HG02870 (cell line): ENCODE data around the gene TSPEAR.

Experiments
- ATAC-seq: cut with Tn5 transposase; IDR thresholded peaks from one replicate; pipeline ENCODE4 v1.9.1; 2021; ENCODE audit warnings: mild to moderate bottlenecking, moderate library complexity; ENCODE audit not compliant: unreplicated experiment

Gene TSPEAR

GRCh38 chr21:44478801-44479167, 232.6 kb downstream of the TSPEAR start:
- no peak for ATAC-seq

DNA sequence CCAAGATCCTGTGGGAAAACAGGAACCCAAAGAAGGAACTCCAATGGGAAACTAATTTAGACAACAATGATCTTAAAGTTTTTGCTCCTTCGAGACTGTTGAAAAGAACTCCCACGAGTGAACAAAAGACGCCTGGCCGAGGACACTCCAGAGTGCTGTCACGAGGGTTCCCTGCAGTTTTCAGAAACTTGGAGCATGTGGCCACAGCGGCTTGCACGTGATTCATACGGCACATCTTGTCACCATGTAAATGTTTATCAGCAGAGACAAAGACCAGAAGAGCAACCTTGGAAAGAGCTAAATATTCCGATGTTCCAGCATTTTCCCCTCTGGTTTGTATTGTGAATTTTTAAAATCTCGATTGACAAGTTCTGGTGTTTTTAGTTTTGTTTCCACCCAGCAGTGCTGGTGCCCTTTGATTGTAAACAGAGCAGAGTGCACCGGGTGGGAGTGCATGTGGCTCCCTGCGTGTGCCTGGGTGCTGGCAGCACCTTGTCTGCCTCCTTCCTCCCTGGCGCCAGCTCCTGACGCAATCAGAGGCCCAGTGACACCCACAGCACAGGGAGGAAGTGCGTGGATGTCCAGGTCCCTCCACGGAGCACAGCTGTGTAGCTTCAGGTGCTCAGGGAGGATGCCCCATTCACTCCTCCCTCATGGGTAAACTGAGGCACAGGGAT, 233.1 kb downstream of the TSPEAR start:
- ATAC-seq = no peak

DNA sequence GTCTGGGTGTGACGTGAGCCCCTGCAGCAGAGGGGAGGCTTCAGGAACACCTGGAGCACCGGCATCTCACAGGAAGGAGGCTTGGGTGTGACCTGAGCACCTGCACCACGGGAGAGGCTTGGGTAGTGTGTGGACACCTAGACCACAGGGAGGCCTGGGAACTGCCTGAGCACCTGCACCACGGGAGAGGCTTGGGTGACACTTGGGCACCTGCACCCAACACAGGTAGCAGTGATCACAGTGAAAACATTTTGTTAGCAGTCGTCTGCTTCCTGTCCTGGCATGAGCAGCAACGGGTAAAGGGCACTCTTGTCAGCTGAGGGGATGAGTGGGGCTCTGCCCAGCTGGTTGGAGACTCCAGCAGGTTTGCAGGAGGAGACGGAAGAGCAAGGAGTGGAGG, 233.7 kb downstream of the TSPEAR start:
- no peak for ATAC-seq

GRCh38 chr21:44477131-44477530, 234.2 kb downstream of the TSPEAR start:
- no peak for ATAC-seq

DNA sequence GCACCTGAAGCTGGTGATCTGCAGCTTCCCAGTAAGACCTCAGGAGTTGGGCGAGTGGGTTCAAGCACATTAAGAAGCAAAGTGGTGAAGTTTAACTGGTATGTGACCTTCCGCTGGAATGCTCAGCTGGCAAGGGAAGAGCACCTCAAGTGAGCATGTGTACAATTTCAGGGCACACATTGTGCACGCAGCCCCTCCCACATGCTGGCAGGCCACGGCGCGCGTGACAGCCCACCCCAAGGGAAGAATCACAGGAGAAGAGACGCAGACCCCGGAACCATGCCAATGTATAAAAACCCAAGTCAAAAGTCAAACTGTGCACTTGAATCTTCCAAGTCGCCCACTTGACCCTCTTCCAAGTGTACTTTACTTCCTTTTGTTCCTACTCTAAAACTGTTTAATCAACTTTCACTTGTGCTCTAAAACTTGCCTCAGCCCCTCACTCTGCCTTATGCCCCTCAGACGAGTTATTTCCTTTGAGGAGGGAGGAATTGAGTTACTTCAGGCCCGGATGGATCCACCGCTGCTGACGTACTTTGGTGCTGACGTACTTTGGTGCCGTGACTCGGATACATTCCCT, 236.0 kb downstream of the TSPEAR start:
- ATAC-seq = no peak

GRCh38 chr21:44473915-44474555, 237.3 kb downstream of the TSPEAR start:
- ATAC-seq = no peak

- no peak for ATAC-seq
Measured at GRCh38 chr21:44471996-44472395, 239.4 kb downstream of the TSPEAR start.

DNA sequence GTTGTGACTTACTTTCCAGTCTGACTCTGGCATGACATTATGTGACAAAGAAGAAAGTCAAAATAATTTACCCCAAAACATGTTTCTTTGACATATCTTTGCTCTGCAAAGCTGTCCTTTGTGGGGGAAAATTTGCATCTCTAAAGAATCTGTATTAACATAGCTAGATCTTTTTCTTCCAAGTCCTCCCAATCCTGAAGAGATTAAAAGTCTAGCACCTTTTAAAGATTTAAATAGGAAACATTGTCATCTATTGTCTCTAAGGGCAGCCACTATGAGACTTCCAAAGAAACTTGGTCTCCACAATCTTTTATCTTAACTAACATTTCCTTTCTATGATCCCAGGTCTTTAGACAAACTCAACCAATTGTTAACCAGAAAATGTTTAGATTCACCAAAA, 240.0 kb downstream of the TSPEAR start:
- no peak for ATAC-seq

DNA sequence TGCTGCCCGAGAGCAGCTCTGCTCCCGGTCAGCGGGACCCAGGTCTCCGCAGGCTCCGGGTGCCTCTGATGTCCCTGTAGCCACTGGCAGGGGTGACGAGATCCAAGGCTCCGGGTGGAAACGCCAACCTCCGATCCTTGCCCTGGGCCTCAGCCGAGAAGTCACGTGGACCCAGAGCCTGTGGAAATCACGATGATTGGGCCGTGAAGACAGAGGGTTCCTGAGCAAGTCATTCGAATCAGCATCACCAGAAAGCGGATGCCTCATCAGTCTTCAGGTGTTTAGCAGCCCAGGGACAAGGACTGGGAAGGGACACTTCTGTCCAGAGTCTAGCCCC, 243.5 kb downstream of the TSPEAR start:
- ATAC-seq = no peak

GRCh38 chr21:44466996-44467858, 244.1 kb downstream of the TSPEAR start:
- ATAC-seq = no peak

- ATAC-seq = no peak
Measured at GRCh38 chr21:44466351-44466954, 244.9 kb downstream of the TSPEAR start.

DNA sequence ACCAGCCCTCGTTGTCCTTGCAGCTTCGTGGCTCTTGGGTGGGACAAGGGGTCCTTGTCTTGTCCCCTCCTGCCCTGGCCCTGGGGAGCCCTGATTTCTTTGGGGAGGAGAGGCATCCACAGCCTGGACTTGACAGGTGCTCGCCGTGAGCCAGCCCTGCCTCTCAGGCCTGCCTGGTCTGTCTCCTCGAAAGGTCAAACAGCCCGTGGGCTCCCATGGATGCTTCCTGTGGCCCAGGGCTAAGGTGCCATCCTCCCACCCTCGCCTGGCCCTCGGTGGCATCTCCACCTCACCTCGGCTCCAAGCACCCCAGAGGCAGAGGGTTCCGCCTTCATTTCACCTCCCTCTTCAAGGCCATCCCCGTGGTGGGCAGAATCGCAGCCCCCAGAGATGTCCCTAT, 247.0 kb downstream of the TSPEAR start:
- no peak for ATAC-seq

DNA sequence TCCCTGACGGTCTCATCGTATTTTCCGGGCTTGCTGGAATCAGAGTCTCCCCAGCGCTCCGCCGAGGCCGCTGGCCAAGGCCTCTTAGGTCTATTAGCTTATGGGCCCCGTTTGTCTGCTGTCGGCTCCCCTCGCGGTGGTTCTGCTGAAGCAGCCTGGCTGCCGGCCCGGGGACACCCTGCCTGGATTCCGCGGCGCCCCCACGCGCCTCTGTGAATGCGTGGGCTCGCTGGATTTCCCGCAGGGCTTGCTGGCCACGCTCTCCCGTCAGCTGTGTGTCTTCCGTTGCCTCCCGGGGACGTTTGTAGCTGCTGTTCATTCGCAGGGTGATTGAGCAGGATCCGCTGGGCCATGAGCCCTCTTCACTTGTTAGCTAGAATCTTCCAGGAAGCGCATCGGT, 247.6 kb downstream of the TSPEAR start:
- no peak for ATAC-seq

DNA sequence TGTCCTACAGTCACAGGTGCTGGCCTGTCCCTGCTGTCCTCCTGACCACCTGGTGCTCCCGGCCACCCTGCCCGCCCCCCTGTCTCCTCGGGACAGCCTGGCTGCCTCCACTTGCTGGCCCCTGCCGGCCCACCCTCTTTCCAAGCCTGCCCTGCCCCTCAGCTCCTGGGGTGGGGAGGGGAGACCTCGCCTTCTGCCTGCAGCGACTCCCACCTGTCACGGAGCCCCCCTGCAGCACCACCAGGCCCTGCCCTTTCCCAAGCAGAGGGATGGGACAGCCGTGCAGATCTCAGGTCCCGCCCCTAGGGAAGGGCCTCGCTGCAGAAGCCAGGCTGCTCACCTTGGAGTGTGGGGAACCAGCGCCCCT, 248.6 kb downstream of the TSPEAR start:
- ATAC-seq = no peak

GRCh38 chr21:44462086-44462833, 249.1 kb downstream of the TSPEAR start:
- ATAC-seq = no peak

DNA sequence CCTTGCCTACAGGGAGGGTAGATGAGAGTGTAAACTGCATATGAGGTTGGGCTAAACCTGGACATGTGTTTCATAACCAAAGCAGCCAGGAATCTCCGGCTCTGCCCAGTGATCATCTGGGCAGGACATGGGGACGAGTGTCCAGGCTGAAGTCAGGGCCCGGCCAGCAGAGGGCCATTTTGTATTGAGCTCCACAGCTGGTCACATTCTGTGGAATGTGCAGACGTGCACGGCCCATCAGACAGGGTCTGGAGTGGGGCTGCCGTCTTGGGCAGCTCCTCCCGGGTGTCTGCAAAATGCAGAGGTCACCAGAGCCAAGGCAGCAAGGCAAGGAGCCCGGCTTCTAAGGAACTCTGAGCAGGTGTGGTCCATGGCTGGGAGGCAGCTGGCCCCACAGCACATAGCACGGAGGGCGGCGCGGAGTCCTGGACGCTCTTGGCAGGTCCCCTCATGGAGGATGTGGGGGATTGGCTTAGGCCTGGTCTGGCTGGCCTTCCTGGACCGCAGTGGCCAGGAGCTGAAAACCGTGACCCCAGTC, 249.8 kb downstream of the TSPEAR start:
- ATAC-seq = no peak

DNA sequence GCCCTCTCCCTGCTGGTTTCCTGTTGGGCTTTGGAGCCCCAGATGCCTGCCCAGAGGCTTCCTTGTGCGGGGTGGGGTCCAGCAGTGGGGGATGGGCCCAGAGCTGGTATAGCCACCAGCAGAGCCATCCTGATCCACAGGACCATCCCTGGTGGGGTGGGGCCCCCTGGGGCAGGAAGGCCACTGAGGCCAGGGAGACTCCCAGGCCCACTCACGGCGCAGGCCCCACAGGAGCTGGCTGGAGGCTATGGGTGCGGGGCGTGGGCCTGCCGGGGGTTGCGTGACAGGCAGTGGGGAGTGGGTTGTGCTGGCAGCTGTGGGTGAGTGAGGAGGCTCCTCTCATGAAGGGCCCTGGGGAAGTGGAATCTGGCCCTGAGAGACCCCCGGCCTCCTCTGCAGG, 250.4 kb downstream of the TSPEAR start:
- ATAC-seq = no peak

DNA sequence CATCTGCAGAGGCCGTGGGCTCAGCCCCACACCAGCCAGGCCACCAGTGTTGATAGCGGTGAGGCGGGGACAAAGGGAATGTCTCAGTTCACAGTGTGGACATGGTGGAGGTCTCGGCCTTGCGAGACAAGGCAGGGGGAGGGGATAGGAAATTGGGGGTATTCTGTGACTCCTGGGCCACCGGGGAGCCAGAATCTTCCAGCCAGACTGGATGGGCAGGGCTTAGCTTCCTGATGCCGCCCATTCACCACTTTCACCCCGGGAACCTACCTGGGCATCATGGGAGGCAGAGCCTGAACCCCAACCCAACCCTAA, 251.0 kb downstream of the TSPEAR start:
- no peak for ATAC-seq

DNA sequence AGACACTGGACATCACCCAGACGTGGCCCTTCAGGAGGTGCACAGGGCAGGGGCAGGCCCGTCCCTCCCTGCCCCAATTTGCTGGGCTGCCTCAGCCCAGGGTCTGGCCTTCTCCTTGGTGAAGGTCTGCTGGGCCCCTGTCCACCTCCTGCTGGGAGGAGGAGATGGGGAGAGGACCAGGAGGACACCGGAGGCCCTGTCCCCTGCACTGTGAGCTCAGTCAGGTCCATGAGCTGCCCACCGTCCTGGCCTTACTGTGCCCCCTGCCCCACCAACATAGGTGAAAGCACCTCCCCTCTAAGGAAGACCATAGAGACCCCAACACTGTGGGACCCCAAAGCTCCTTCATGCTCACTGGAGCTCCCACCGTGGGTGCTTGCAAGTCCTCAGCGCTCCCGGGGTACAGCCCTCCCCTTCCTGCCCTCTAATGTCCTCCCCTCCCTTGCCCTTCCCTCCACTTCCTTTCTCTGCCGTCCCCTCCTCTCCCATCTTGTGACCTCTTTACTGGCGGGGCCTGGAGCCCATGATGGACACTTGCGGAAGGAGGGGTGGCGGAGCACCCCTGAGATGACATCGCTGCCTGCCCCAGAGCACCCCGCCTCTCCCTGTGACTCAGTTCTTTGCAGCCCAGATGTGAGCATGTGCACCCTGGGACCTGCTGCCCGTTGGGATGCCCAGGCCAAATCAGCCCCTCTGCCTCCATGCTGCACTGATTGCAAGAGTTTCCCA, 251.5 kb downstream of the TSPEAR start:
- ATAC-seq = no peak
